CD1c-positive myeloid dendritic cell (primary cell): ENCODE measurements around the gene RPS19.
A peak's percentile ranks its signal among the peaks of the same experiment; 100 is the strongest.

Source experiments
- DNase-seq: peaks from one replicate; pipeline ENCODE4 v3.0.0-alpha.2; 2016; ENCODE audit errors: extremely low spot score

RPS19 gene

DNA sequence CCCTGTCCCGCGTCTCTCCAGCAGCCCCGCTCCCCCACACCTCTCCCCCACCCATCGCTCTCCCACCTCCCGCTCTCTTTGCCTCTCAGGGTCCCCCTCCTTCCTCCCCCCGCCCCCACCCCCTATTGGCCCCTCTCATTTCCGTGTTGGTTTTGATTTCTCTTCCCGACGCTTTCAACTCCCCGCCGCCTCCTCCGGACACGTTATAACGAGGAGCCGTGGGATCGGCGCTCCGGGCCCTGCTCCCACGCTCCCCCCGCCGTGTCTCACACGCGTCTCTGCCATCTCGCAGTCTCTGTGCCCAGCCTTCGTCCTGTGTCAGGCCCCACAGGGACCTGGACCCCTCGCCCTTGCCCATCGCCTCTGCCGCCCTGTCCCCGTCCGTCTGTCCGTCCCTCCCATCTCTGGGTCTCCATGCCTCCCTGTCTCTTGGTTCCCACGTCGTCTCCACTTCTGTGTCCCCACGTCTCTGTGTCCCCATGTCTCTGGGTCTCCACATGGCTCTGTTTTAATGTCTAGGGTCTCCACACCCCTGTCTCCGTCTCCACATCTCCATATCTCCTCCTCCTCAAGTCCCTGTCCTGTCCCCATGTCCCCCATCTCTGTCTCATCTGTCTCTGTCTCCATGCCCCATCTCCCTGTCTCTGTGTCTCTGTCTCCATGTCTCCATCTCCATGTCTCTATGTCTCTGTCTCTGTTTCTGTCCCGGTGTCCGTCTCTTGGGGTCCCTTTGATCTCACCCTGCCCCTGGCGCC, 55.1 kb downstream of the RPS19 start:
- no peak for DNase-seq

DNA sequence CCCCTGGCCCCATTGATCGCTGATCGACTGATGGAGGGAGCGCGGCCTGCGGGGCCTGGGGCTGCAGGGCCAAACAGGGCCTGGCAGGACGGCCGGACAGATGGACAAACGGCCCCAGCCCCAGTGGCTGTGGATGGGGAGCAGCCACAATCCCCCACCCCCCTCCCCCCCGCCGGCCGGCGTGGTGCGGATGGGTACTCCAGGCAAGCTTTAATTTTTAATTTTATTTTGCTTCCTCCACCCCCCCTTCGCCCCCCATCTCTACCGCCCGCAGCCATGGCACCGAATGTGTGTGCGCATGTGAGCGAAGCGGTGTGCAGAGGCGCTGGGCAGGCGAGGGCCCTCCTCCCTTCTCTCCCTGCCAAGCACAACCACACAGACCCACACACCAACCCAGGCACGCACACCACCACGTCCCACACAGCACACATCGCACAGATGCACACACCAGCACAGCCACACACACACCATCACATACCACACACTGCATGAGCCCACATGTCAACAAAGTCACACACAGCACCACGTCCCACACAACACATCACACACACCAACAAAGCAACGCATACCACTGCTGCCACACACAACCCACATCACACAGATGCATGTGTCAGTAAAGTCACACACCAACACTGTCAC, 55.8 kb downstream of the RPS19 start:
- DNase-seq, result no peak

DNA sequence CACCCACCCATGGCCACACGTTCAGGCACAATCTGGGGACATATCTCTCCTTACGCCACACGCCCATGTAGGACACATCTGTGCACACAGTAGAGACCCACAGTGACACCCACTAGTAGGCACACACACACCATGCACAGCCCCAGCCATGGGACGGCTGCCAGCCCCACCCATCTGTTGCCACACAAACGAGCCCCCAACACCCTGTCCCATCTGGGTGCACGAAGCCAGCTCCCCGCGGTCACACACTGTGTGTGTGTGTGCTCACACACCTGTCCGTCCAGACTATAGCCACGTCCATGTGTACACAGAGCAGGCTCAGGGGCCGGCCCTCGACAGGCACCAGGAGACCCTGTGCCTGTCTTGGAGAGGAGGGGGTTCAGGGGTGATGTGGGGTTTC, 57.6 kb downstream of the RPS19 start:
- no peak for DNase-seq

DNA sequence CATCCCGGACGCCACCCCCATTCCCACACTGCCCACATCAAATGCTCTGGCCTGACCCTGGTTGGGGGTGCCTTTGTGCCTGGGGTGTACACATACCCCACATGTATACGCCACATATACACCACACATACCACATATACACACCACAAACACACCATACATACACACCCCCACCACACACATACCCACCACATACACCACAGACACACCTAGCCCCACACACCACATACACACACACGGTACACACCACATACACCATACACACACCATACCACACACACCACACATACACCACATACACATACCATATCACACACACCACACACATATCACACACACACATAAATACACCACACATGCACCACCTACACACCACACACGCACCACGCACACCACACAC, 58.0 kb downstream of the RPS19 start:
- no peak for DNase-seq

GRCh38 chr19:41918653-41919244, 58.7 kb downstream of the RPS19 start:
- DNase-seq, result no peak

DNA sequence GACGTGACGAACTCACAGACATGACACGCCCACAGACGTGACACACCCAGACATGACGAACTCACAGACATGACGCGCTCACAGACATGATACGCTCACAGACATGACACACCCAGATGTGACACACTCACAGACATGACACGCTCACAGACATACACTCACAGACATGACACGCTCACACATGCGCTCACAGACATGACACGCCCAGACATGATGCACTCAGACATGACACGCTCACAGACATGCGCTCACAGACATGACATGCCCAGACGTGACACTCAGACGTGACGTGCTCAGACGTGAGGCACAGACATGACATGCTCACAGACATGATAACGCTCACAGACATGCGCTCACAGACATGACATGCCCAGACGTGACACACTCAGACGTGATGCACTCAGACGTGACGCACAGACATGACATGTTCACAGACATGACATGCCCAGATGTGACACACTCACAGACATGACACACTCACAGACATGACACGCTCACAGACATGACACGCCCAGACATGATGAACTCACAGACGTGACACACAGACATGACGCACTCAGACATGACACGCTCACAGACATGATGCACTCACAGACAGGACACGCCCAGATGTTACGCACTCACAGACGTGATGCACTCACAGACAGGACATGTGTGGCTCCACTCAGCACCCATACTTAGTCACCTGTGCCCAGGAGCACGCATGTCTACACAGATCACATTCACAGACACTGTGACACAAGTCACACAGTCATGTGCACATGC, 60.1 kb downstream of the RPS19 start:
- DNase-seq, result no peak

GRCh38 chr19:41920882-41921576, 61.0 kb downstream of the RPS19 start:
- peak; percentile 12 for DNase-seq

DNA sequence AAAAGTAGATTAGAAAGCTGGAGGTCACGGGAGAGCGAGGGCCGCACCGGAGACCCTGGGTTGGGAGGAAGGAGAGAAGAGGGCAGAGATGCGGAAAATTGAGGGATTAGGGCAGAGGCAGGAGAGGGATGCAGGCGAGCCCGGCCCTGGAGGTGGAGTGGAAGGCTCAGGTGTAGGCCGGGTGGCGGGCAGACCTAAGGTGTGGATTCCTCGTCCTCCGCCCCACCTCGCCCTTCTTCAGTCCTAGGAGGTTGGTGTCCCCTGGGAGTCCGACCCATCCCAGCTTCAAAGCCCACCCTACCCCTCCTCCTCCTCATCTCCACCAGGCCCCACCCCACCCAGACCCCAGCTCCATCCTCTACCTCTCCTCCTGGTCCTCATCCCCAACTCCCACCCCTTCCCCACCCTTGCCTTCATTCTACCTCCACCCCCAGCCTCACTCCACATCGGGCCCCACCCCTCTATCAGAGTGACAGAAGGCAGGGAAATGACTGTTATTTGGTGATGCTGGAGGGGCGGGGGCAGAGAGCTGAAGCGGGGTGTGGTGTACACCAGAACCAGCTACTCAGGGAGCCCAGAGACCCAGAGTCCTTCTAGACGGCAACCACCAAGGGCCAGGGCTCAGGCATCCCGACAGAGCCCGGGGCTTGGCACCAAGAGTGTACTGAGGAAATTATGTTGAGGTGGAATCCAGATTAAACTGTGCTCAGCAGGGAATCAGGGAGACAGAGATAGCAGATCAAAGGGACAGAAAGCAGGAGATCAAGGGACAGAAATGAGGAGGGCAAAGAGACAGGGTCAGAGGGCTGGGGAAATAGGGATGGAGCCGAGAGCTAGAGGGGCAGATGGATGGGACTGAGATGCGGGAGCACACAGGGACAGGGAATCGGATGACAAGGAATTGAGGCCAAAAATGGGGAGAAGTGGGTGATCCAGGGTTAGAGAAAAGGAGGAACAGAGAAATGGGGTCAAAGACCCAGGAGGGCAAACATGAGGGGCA, 61.8 kb downstream of the RPS19 start:
- no peak for DNase-seq
